ENCODE data around the gene TNRC6A. TPM values are rescaled to one million over a fixed set of nuclear protein-coding genes. Genes with fewer than 3 reads are reported as not detected.
"Not testable (repeated sequence)": the region's sequence is repeated elsewhere in the genome, so short reads cannot be mapped to it uniquely, and the experiment has no call there.

The TNRC6A gene
- total RNA-seq, 1 experiment from 2014 or later: 14.9 TPM

- no peak for DNase-seq (ENCODE audit: low read depth, low spot score)
- in situ Hi-C loops (cut with HindIII; ENCODE audit: low pct_unique_long_range_greater_than_20kb, low sequenced_read_pairs): no loop called here
Observed at GRCh38 chr16:24747441-24747840, 18.0 kb downstream of the TNRC6A start.

- in situ Hi-C loops (cut with HindIII; ENCODE audit: low pct_unique_long_range_greater_than_20kb, low sequenced_read_pairs): no loop called here
- peak; percentile 38 for DNase-seq (ENCODE audit: low read depth, low spot score)
Observed at GRCh38 chr16:24748242-24748641, 18.8 kb downstream of the TNRC6A start.

- no peak for DNase-seq (ENCODE audit: low read depth, low spot score)
- in situ Hi-C loops (cut with HindIII; ENCODE audit: low pct_unique_long_range_greater_than_20kb, low sequenced_read_pairs): no loop called here
Observed at GRCh38 chr16:24749310-24749709, 19.9 kb downstream of the TNRC6A start.

DNA sequence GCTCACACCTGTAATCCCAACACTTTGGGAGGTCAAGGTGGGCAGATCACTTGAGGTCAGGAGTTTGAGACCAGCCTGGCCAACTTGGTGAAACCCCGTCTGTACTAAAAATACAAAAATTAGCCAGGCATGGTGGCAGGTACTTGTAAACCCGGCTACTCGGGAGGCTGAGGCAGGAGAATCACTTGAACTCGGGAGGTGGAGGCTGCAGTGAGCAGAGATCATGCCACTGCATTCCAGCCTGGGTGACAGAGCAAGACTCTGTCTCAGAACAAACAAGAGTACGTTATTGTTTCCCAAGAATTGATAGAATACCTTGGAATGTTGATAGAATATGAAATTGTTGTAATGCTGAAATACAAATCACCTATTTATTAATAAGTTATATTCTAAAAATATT, 20.4 kb downstream of the TNRC6A start:
- in situ Hi-C loops (cut with HindIII; ENCODE audit: low pct_unique_long_range_greater_than_20kb, low sequenced_read_pairs); DNase-seq (ENCODE audit: low read depth, low spot score): not testable (repeated sequence)

DNA sequence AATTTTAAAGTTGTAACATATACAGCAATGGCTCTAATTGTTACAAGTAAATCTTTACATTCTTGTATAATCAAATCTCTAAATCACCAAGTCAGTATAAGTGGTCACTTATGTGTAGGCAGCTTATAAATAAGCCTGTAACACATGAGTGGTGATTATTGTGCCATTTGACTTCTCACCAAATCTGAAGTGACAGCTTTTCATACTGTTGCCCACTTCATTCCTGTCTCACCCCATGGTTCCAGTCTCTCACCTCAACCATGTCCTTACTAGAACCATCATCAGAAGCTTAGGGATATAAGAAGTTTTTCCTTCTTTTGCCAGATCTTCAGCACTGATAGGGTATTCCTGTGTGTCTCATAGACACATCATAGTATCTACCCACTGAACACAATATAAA, 23.5 kb downstream of the TNRC6A start:
- in situ Hi-C loops (cut with HindIII; ENCODE audit: low pct_unique_long_range_greater_than_20kb, low sequenced_read_pairs): no loop called here
- DNase-seq (ENCODE audit: low read depth, low spot score): no peak

- no peak for DNase-seq (ENCODE audit: low read depth, low spot score)
- in situ Hi-C loops (cut with HindIII; ENCODE audit: low pct_unique_long_range_greater_than_20kb, low sequenced_read_pairs): no loop called here
Observed at GRCh38 chr16:24753437-24753836, 24.0 kb downstream of the TNRC6A start.

DNA sequence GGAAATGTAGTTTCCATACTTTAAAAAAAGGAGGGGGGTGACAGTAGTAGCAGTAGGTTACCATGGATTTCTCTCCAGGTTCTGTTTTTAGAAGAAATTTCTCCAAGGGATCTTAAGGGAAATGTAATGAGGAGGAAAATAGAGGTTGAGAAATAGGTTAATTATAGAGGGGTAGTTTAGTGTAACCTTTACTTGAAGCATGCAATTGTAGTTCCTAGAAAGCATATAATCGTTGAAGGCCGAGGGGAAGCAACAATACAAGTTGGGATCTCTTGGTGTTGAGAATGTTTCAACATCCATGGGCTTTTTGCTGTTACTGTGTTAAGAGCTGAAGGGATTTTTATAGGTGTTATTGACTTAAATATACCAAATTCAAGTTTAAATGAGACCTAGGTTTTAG, 25.1 kb downstream of the TNRC6A start:
- no peak for DNase-seq (ENCODE audit: low read depth, low spot score)
- in situ Hi-C loops (cut with HindIII; ENCODE audit: low pct_unique_long_range_greater_than_20kb, low sequenced_read_pairs): no loop called here

GRCh38 chr16:24755201-24755874, 25.9 kb downstream of the TNRC6A start:
- in situ Hi-C loops (cut with HindIII; ENCODE audit: low pct_unique_long_range_greater_than_20kb, low sequenced_read_pairs): no loop called here
- DNase-seq (ENCODE audit: low read depth, low spot score): no peak

DNA sequence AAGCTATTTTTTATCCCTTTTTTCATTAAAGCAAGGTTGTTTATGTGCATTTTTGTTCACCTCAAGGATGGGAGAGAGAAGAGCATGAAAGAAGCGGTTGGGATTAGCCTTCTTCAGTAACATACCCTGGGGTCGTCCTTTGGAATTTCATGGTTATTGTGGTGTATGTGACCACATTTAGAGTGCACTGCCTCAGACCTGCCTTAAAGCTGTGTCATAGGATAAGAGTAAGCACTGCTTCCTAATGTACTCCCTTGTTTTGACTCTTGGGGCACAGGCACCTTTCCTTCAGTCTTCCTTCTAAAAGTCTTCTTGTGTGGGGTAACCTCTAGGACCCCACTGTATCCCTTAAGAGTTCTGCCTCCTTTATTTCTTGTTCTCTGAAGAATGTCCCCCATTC, 28.9 kb downstream of the TNRC6A start:
- in situ Hi-C loops (cut with HindIII; ENCODE audit: low pct_unique_long_range_greater_than_20kb, low sequenced_read_pairs): no loop called here
- DNase-seq (ENCODE audit: low read depth, low spot score): no peak

- in situ Hi-C loops (cut with HindIII; ENCODE audit: low pct_unique_long_range_greater_than_20kb, low sequenced_read_pairs): no loop called here
- no peak for DNase-seq (ENCODE audit: low read depth, low spot score)
Observed at GRCh38 chr16:24759006-24759405, 29.6 kb downstream of the TNRC6A start.

GRCh38 chr16:24761526-24761925, 32.1 kb downstream of the TNRC6A start:
- DNase-seq (ENCODE audit: low read depth, low spot score): no peak
- in situ Hi-C loops (cut with HindIII; ENCODE audit: low pct_unique_long_range_greater_than_20kb, low sequenced_read_pairs): no loop called here

DNA sequence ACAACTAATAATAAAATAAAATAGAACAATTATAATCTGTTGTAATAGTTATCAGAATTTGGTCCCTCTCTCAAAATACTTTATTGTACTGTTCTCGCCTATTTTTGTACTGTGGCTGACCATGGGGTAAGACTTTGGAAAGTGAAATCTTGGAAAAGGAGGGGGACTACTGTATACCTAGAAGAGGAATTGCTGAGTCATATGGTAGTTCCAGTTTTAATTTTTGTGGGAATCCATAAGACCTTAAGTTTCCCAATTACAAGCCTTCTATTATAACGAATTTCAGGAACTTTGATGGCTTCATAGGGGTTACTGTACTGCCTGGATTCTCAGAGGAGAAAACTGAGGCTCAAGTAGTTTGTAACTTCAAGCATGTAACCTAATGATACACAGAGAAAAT, 35.5 kb downstream of the TNRC6A start:
- in situ Hi-C loops (cut with HindIII; ENCODE audit: low pct_unique_long_range_greater_than_20kb, low sequenced_read_pairs): no loop called here

GRCh38 chr16:24766057-24766456, 36.6 kb downstream of the TNRC6A start:
- in situ Hi-C loops (cut with HindIII; ENCODE audit: low pct_unique_long_range_greater_than_20kb, low sequenced_read_pairs): no loop called here
- DNase-seq (ENCODE audit: low read depth, low spot score): no peak

More for the DNA sequence above, 35.5 kb downstream of the TNRC6A start:
- no peak for DNase-seq (ENCODE audit: low read depth, low spot score)

DNA sequence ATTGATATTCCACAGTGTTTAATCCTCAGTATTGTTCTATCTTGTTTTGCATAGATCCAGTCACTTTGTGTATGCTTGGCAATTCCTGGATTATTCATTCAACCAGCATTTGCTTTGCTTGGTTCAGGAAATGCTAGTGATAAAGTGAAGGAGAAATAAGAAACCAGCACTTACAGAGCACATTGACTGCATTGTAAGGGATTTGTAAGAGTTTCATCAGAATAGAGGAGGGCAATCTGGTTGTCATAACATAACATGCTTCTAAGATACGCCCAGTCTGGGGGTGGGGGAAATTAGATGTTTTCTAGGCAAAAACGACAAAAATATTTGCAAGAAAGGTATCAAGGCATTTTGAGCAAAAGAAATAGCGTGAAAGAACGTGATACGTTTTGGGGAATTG, 40.4 kb downstream of the TNRC6A start:
- in situ Hi-C loops (cut with HindIII; ENCODE audit: low pct_unique_long_range_greater_than_20kb, low sequenced_read_pairs): no loop called here
- DNase-seq (ENCODE audit: low read depth, low spot score): no peak

- in situ Hi-C loops (cut with HindIII; ENCODE audit: low pct_unique_long_range_greater_than_20kb, low sequenced_read_pairs): no loop called here
- no peak for DNase-seq (ENCODE audit: low read depth, low spot score)
Observed at GRCh38 chr16:24771132-24771778, 41.8 kb downstream of the TNRC6A start.

GRCh38 chr16:24771779-24772157, 42.3 kb downstream of the TNRC6A start:
- no peak for DNase-seq (ENCODE audit: low read depth, low spot score)
- in situ Hi-C loops (cut with HindIII; ENCODE audit: low pct_unique_long_range_greater_than_20kb, low sequenced_read_pairs): no loop called here

GRCh38 chr16:24773771-24774427, 44.4 kb downstream of the TNRC6A start:
- no peak for DNase-seq (ENCODE audit: low read depth, low spot score)
- in situ Hi-C loops (cut with HindIII; ENCODE audit: low pct_unique_long_range_greater_than_20kb, low sequenced_read_pairs): no loop called here

DNA sequence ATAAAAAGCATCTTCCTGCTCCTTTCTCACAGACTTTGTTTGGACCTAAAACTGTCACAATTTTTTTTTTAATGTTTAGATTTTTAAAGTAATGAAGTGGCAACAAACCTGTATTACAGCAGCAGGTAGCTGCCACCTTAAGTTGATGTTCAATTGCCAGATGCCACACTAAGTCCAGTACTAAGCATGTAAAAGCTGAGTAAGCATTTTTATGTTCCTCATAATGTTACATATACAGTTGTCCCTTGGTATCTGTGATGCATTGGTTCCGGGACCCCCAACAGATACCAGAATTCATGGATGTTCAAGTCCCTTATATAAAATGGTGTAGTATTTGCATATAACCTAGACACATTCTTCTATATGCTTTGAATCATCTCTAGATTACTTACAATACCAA, 45.1 kb downstream of the TNRC6A start:
- no peak for DNase-seq (ENCODE audit: low read depth, low spot score)
- in situ Hi-C loops (cut with HindIII; ENCODE audit: low pct_unique_long_range_greater_than_20kb, low sequenced_read_pairs): no loop called here

- no peak for DNase-seq (ENCODE audit: low read depth, low spot score)
- in situ Hi-C loops (cut with HindIII; ENCODE audit: low pct_unique_long_range_greater_than_20kb, low sequenced_read_pairs): no loop called here
Observed at GRCh38 chr16:24775455-24775854, 46.0 kb downstream of the TNRC6A start.
